SU-DHL-6 (cell line): ENCODE measurements around the gene PCDHGC4.

Source experiments
- H2AFZ ChIP-seq: fragments of 200-600 bp; sonication (generic); 2 replicates; pipeline ENCODE4 v1.6.1; 2014; ENCODE audit warnings: low read depth, mild to moderate bottlenecking, moderate library complexity, mixed read lengths, antibody characterized with exemption, low read length; ENCODE audit not compliant: severe bottlenecking
- H3F3A ChIP-seq: fragments of 200-600 bp; shearing (Covaris generic); 2 replicates; pipeline ENCODE4 v1.6.0; 2016; ENCODE audit warnings: antibody characterized with exemption, mild to moderate bottlenecking; ENCODE audit not compliant: insufficient read depth
- H3K27ac ChIP-seq: fragments of 200-600 bp; sonication (generic); 2 replicates; pipeline ENCODE4 v1.5.1; 2016; ENCODE audit warnings: low read depth, mild to moderate bottlenecking, low read length, moderate library complexity, mixed read lengths
- H3K27me3 ChIP-seq: fragments of 200-600 bp; sonication (generic), shearing (Covaris generic); 2 replicates; pipeline ENCODE4 v1.6.0; 2014; ENCODE audit warnings: mild to moderate bottlenecking, low read length
- H3K36me3 ChIP-seq: fragments of 200-600 bp; sonication (generic); 2 replicates; pipeline ENCODE4 v1.6.1; 2014; ENCODE audit warnings: mild to moderate bottlenecking, low read length, mixed read lengths
- H3K4me2 ChIP-seq: fragments of 300-600, 200-600 bp; shearing (Covaris generic), sonication (generic); 2 replicates; pipeline ENCODE4 v1.6.0; 2014; ENCODE audit warnings: low read length, low read depth, mild to moderate bottlenecking; ENCODE audit not compliant: poor library complexity, severe bottlenecking
- H3K4me3 ChIP-seq: fragments of 200-600 bp; sonication (generic); 2 replicates; pipeline ENCODE4 v1.5.1; 2014; ENCODE audit warnings: antibody characterized with exemption, low read length, mild to moderate bottlenecking, mixed read lengths; ENCODE audit not compliant: insufficient read depth, poor library complexity, severe bottlenecking
- H3K79me2 ChIP-seq: fragments of 200-600 bp; sonication (generic); 2 replicates; pipeline ENCODE4 v1.6.1; 2014; ENCODE audit warnings: mild to moderate bottlenecking, low read length, moderate library complexity; ENCODE audit not compliant: insufficient read depth
- H3K9ac ChIP-seq: fragments of 200-600 bp; sonication (generic); 2 replicates; pipeline ENCODE4 v1.7.0; 2014; ENCODE audit warnings: mild to moderate bottlenecking, low read length
- H3K9me2 ChIP-seq: fragments of 200-600 bp; sonication (generic); replicated peaks from 2 replicates; pipeline ENCODE4 v1.6.1; 2014; ENCODE audit warnings: low read length; ENCODE audit not compliant: insufficient read depth
- H3K9me3 ChIP-seq: fragments of 200-600 bp; sonication (generic); 2 replicates; pipeline ENCODE4 v1.6.1; 2014; ENCODE audit warnings: low read length, mixed read lengths; ENCODE audit not compliant: insufficient read depth
- H4K20me1 ChIP-seq: fragments of 200-600 bp; sonication (generic); 2 replicates; pipeline ENCODE4 v1.6.1; 2014; ENCODE audit warnings: low read depth, mild to moderate bottlenecking, antibody characterized with exemption, low read length, moderate library complexity, mixed read lengths
- CTCF ChIP-seq: fragments of 200-600 bp; sonication (generic); IDR thresholded peaks from one replicate; pipeline ENCODE4 v1.5.1; 2017; ENCODE audit warnings: antibody characterized with exemption, mild to moderate bottlenecking, low read length, moderate library complexity; ENCODE audit not compliant: insufficient read depth, poor library complexity, severe bottlenecking
- EZH2phosphoT487 ChIP-seq: fragments of 200-600 bp; sonication (generic), shearing (Covaris generic); conservative IDR thresholded peaks from 2 replicates; pipeline ENCODE4 v1.6.1; 2018; ENCODE audit warnings: mild to moderate bottlenecking, antibody characterized with exemption, low read length, moderate library complexity, mixed read lengths

Gene PCDHGC4

GRCh38 chr5:141483902-141484301, 928 bp upstream of the PCDHGC4 start:
- TF ChIP-seq EZH2phosphoT487 = no peak
- TF ChIP-seq CTCF = no peak
- Histone ChIP-seq H2AFZ (no peak overlapping the region), H3F3A (no peaks in the 10 kb centered on the region; the same call in 1 of the 2 replicates), H3K36me3 (no peaks in the 10 kb centered on the region), H3K27me3 (no peaks in the 10 kb centered on the region), H3K79me2 (peaks cover 77% of the 10 kb centered on the region), H3K4me3 (peak overlapping the region; percentile 45), H3K4me2 (peak overlapping the region; percentile 72), H3K9me2 (no peaks in the 10 kb centered on the region), H3K27ac (peak overlapping the region; percentile 21; the same call in 1 of the 2 replicates), H4K20me1 (no peaks in the 10 kb centered on the region), H3K9me3 (no peaks in the 10 kb centered on the region), H3K9ac (peak overlapping the region; percentile 42)

DNA sequence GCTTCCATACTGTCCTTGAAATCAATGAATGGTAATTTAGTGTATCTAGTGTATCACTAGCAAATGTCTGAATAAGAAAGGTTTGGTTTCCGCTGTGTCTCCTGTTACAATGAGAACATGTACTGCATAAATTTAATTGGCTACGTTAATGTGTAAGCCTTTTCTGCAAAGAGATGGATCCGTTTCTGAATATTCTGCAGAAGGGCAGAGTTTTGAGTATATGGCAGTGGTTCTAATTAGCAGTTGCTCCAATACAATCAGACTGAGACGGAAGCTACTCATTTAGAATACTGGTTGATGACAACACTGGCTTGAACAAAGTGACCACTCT, 555 bp upstream of the PCDHGC4 start:
- no peaks in the 10 kb centered on the region for H3K36me3 ChIP-seq
- no peaks in the 10 kb centered on the region for H4K20me1 ChIP-seq
- H3K9me2 ChIP-seq = no peaks in the 10 kb centered on the region
- no peaks in the 10 kb centered on the region for H3K9me3 ChIP-seq
- peaks cover 74% of the 10 kb centered on the region for H3K79me2 ChIP-seq
- H3K4me3 ChIP-seq = peak overlapping the region; percentile 45
- H3K9ac ChIP-seq = peak overlapping the region; percentile 42
- no peaks in the 10 kb centered on the region; the same call in 1 of the 2 replicates for H3F3A ChIP-seq
- no peaks in the 10 kb centered on the region for H3K27me3 ChIP-seq
- TF ChIP-seq EZH2phosphoT487 = no peak
- TF ChIP-seq CTCF = no peak
- H2AFZ ChIP-seq = peak overlapping the region; percentile 28
- H3K4me2 ChIP-seq = peak overlapping the region; percentile 72
- H3K27ac ChIP-seq = peak overlapping the region; percentile 21; the same call in 1 of the 2 replicates

GRCh38 chr5:141485321-141486055, 658 bp downstream of the PCDHGC4 start:
- H3K79me2 ChIP-seq = peaks cover 67% of the 10 kb centered on the region
- no peaks in the 10 kb centered on the region for H3K27me3 ChIP-seq
- H3K9me2 ChIP-seq = no peaks in the 10 kb centered on the region
- no peaks in the 10 kb centered on the region for H3K36me3 ChIP-seq
- peak overlapping the region; percentile 42 for H3K9ac ChIP-seq
- no peaks in the 10 kb centered on the region for H3K9me3 ChIP-seq
- H2AFZ ChIP-seq = peak overlapping the region; percentile 28
- H3K4me2 ChIP-seq = peak overlapping the region; percentile 72
- no peaks in the 10 kb centered on the region for H4K20me1 ChIP-seq
- no peak overlapping the region for H3K27ac ChIP-seq
- H3F3A ChIP-seq = no peaks in the 10 kb centered on the region; the same call in 1 of the 2 replicates
- TF ChIP-seq CTCF = no peak
- no peak for TF ChIP-seq EZH2phosphoT487
- peak overlapping the region; percentile 45 for H3K4me3 ChIP-seq
